ENCODE data around the gene FRMD4A.

DNA sequence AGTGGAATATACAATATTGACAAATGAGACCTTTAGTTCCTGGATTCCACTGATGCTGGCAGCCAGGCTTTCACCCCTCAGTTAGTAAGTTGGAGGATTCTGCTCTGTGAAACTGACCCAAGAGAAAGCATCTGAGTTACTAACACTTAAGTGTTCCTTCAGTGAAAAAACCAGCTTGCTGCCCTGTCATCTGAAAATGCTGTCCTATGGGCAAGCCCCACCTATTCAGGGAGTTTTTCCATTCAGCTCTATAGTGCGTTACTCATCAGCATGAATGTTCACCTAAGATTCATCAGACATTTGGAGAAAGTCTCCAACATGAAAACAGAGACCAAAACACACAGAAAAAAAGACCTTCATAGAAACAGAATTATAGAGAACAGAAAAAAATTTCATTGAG, 706.1 kb downstream of the FRMD4A start:
- TF ChIP-seq, protein P1, sequence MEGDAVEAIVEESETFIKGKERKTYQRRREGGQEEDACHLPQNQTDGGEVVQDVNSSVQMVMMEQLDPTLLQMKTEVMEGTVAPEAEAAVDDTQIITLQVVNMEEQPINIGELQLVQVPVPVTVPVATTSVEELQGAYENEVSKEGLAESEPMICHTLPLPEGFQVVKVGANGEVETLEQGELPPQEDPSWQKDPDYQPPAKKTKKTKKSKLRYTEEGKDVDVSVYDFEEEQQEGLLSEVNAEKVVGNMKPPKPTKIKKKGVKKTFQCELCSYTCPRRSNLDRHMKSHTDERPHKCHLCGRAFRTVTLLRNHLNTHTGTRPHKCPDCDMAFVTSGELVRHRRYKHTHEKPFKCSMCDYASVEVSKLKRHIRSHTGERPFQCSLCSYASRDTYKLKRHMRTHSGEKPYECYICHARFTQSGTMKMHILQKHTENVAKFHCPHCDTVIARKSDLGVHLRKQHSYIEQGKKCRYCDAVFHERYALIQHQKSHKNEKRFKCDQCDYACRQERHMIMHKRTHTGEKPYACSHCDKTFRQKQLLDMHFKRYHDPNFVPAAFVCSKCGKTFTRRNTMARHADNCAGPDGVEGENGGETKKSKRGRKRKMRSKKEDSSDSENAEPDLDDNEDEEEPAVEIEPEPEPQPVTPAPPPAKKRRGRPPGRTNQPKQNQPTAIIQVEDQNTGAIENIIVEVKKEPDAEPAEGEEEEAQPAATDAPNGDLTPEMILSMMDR (conservative IDR thresholded peaks at IDR 0.05; ENCODE audit: low read length), result no peak
- TF ChIP-seq EZH2phosphoT487 (IDR thresholded peaks at IDR 0.05; ENCODE audit: borderline replicate concordance, low read depth, low read length), result no peak
